MM.1S (cell line): Measurements from ENCODE around the gene MAP2.

Experiments
- EZH2 ChIP-seq: fragments of 300-600 bp; sonication (generic); optimal IDR thresholded peaks from 2 replicates; pipeline ENCODE3; 2017; ENCODE audit warnings: low read depth, mild to moderate bottlenecking, antibody characterized with exemption, low read length, mixed read lengths
- TF ChIP-seq, protein P1 (sequence below): fragments of 300-600 bp; sonication (generic); IDR thresholded peaks from 2 replicates; pipeline ENCODE4 v1.5.1; 2016; ENCODE audit warnings: antibody characterized with exemption, low read length, mixed read lengths

DNA sequence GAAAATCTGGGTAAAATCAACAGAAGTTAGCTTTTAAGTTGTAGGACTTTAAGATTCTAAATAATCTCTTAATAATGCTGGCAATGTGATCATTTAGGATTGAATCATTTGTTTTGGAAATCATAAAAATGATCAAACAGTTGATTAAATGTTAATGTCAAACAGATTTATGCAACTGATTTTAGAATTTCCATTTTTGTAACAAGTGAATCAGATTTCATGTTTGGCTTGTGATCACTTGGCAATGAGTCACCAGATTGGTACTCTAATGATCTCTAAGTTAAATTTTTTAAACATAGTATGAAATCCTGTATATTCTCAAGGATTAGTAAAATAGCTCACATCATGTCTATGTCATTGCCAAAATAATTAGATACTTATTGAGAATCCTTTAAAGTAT, 297.6 kb downstream of the MAP2 start:
- TF ChIP-seq, protein P1, sequence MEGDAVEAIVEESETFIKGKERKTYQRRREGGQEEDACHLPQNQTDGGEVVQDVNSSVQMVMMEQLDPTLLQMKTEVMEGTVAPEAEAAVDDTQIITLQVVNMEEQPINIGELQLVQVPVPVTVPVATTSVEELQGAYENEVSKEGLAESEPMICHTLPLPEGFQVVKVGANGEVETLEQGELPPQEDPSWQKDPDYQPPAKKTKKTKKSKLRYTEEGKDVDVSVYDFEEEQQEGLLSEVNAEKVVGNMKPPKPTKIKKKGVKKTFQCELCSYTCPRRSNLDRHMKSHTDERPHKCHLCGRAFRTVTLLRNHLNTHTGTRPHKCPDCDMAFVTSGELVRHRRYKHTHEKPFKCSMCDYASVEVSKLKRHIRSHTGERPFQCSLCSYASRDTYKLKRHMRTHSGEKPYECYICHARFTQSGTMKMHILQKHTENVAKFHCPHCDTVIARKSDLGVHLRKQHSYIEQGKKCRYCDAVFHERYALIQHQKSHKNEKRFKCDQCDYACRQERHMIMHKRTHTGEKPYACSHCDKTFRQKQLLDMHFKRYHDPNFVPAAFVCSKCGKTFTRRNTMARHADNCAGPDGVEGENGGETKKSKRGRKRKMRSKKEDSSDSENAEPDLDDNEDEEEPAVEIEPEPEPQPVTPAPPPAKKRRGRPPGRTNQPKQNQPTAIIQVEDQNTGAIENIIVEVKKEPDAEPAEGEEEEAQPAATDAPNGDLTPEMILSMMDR = no peak
- TF ChIP-seq EZH2 = no peak
